K562 (cell line): ENCODE results near the gene MAGI2.

ENCODE experiments used
- CTCF ChIP-seq, 3 experiments: IDR thresholded peaks in 2 of 3; conservative IDR thresholded peaks in 1 of 3; 2 replicates each; pipeline ENCODE4 v1.5.1; 2011 to 2012; ENCODE audit warnings: low read length in 3 of 3, mild to moderate bottlenecking in 3 of 3, control low read depth in 2 of 3, improper control_type of control experiment in 1 of 3, inconsistent platforms in 1 of 3, low read depth in 1 of 3, mixed read lengths in 1 of 3, moderate library complexity in 1 of 3; ENCODE audit not compliant: insufficient read depth in 2 of 3
- DPF2 ChIP-seq: fragments of 450-650 bp; IDR thresholded peaks from 2 replicates; pipeline ENCODE4 v1.6.1; 2016
- RBFOX2 ChIP-seq: fragments of 200-400 bp; formaldehyde crosslinking; IDR thresholded peaks from 2 replicates; pipeline ENCODE4 v1.6.1; 2017; ENCODE audit warnings: low read depth, mild to moderate bottlenecking, low read length, moderate library complexity
- SRF ChIP-seq, 2 experiments: fragments of 250-450, 450-650 bp in 1 of 2; sonication (Bioruptor Pico) in 1 of 2; sonication (generic) in 1 of 2; formaldehyde crosslinking; IDR thresholded peaks; 2 replicates each; pipeline versions ENCODE4 v1.5.0 to v1.5.1; 2020 to 2022; ENCODE audit warnings: mild to moderate bottlenecking in 1 of 2, missing genetic modification reagents in 1 of 2
- TAF7 ChIP-seq: fragments of 450-650 bp; IDR thresholded peaks from 2 replicates; pipeline ENCODE4 v1.6.1; 2016; ENCODE audit warnings: missing genetic modification characterization, missing compliant biosample characterization
- YY1 ChIP-seq, 3 experiments: IDR thresholded peaks; 2 replicates each; pipeline ENCODE4 v1.6.1; 2011; ENCODE audit warnings: low read length in 2 of 3, mild to moderate bottlenecking in 2 of 3, moderate library complexity in 2 of 3, borderline replicate concordance in 1 of 3, control low read depth in 1 of 3, low read depth in 1 of 3; ENCODE audit not compliant: insufficient read depth in 3 of 3, insufficient replicate concordance in 2 of 3, control insufficient read depth in 1 of 3, insufficient read length in 1 of 3; ENCODE audit errors: extremely low read depth in 1 of 3
- ZNF707 ChIP-seq: fragments of 250-450 bp; sonication (Bioruptor Pico); conservative IDR thresholded peaks from 2 replicates; pipeline ENCODE4 v1.8.0; 2022; ENCODE audit warnings: inconsistent platforms, mild to moderate bottlenecking, moderate library complexity
- TF ChIP-seq, protein P1 (sequence below), 2 experiments: fragments of 450-650 bp; conservative IDR thresholded peaks; 2 replicates each; pipeline ENCODE4 v1.6.1; 2017; ENCODE audit warnings: mild to moderate bottlenecking in 2 of 2, moderate library complexity in 2 of 2

GRCh38 chr7:78176171-78176570 is 1277.3 kb downstream of the MAGI2 start:
- TF ChIP-seq SRF (CRISPR knock-in tag; IDR thresholded peaks at IDR 0.05) (no peak), DPF2 (no peak), ZNF707 (CRISPR knock-in tag) (no peak), YY1 (IDR thresholded peaks at IDR 0.05; ENCODE audit: borderline replicate concordance in 1 of 3, control insufficient read depth in 1 of 3, extremely low read depth in 1 of 3, insufficient read depth in 3 of 3, insufficient read length in 1 of 3, insufficient replicate concordance in 2 of 3, low read depth in 1 of 3, low read length in 2 of 3) (no peak), RBFOX2 (no peak), TAF7 (tag) (no peak), CTCF (IDR thresholded peaks at IDR 0.05 in 2 of 3, conservative IDR thresholded peaks at IDR 0.05 in 1 of 3; ENCODE audit: insufficient read depth in 2 of 3, low read depth in 1 of 3, low read length in 3 of 3) (no peak)
- TF ChIP-seq, protein P1, sequence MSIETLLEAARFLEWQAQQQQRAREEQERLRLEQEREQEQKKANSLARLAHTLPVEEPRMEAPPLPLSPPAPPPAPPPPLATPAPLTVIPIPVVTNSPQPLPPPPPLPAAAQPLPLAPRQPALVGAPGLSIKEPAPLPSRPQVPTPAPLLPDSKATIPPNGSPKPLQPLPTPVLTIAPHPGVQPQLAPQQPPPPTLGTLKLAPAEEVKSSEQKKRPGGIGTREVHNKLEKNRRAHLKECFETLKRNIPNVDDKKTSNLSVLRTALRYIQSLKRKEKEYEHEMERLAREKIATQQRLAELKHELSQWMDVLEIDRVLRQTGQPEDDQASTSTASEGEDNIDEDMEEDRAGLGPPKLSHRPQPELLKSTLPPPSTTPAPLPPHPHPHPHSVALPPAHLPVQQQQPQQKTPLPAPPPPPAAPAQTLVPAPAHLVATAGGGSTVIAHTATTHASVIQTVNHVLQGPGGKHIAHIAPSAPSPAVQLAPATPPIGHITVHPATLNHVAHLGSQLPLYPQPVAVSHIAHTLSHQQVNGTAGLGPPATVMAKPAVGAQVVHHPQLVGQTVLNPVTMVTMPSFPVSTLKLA (conservative IDR thresholded peaks at IDR 0.05) = no peak
